ENCODE data around the gene AFG3L2. TPM values are rescaled to one million over a fixed set of nuclear protein-coding genes. Genes with fewer than 3 reads are reported as not detected.
A peak's percentile ranks its signal among the peaks of the same experiment; 100 is the strongest.

The AFG3L2 gene
- total and polyA plus RNA-seq, 4 donors: 22.5 to 55.4 (median 27.6) TPM

GRCh38 chr18:12310762-12311161, 66.3 kb downstream of the AFG3L2 start:
- H3K36me3 ChIP-seq (ENCODE audit: control insufficient read depth in 4 of 4, insufficient read depth in 3 of 4, low read depth in 1 of 4, low read length in 3 of 4): peaks cover 0 to 7% (median 2%) of the 10 kb centered on the region in 4 donors
- WGBS: 88% methylated on average over 6 of the region's 6 CpGs
- peaks cover 0 to 4% (median 0%) of the 10 kb centered on the region in 4 donors for H3K9me3 ChIP-seq (ENCODE audit: control insufficient read depth in 4 of 4, low read length in 3 of 4)
- no peak for DNase-seq (ENCODE audit: low spot score)
- H3K9ac ChIP-seq (ENCODE audit: low read depth in 1 of 2, low read length in 2 of 2): no peak overlapping the region
- H3K27me3 ChIP-seq (ENCODE audit: control insufficient read depth in 4 of 4, insufficient read depth in 4 of 4, low read length in 3 of 4): peaks cover 0 to 5% (median 0%) of the 10 kb centered on the region in 4 donors
- H3K27ac ChIP-seq (ENCODE audit: low read depth in 1 of 2, low read length in 2 of 2): no peak overlapping the region
- no peak overlapping the region for H3K4me3 ChIP-seq (ENCODE audit: low read depth in 1 of 3, low read length in 3 of 3)
- H3K4me1 ChIP-seq (ENCODE audit: control insufficient read depth in 4 of 4, insufficient read depth in 4 of 4, low read length in 3 of 4): peaks cover 0 to 9% (median 7%) of the 10 kb centered on the region in 4 donors
- TF ChIP-seq HNF4G (IDR thresholded peaks at IDR 0.05): no peak
- no peak for TF ChIP-seq ATF3 (IDR thresholded peaks at IDR 0.05)
- TF ChIP-seq RAD21 (IDR thresholded peaks at IDR 0.05): no peak
- no peak for TF ChIP-seq ZBTB33 (IDR thresholded peaks at IDR 0.05)
- TF ChIP-seq REST (IDR thresholded peaks at IDR 0.05): no peak
- TF ChIP-seq NR2F2 (IDR thresholded peaks at IDR 0.05): no peak
- no peak for TF ChIP-seq MAX (IDR thresholded peaks at IDR 0.05)
- no peak for TF ChIP-seq FOXA2 (IDR thresholded peaks at IDR 0.05)
- TF ChIP-seq TAF1 (conservative IDR thresholded peaks at IDR 0.05): no peak
- TF ChIP-seq RXRA (IDR thresholded peaks at IDR 0.05): no peak
- no peak for TF ChIP-seq CTCF (IDR thresholded peaks at IDR 0.05; ENCODE audit: low read depth, low read length, missing input control)
- TF ChIP-seq JUND (IDR thresholded peaks at IDR 0.05): no peak
- TF ChIP-seq YY1 (IDR thresholded peaks at IDR 0.05): no peak

GRCh38 chr18:12309683-12310198, 67.3 kb downstream of the AFG3L2 start:
- Histone ChIP-seq H3K4me3 (ENCODE audit: low read depth in 1 of 3, low read length in 3 of 3) (peak overlapping the region in 1 of 3 donors; percentile 14), H3K27ac (ENCODE audit: low read depth in 1 of 2, low read length in 2 of 2) (peak overlapping the region in 1 of 2 donors; percentile 12), H3K9ac (ENCODE audit: low read depth in 1 of 2, low read length in 2 of 2) (no peak overlapping the region), H3K4me1 (ENCODE audit: control insufficient read depth in 4 of 4, insufficient read depth in 4 of 4, low read length in 3 of 4) (peaks cover 0 to 9% (median 7%) of the 10 kb centered on the region in 4 donors), H3K36me3 (ENCODE audit: control insufficient read depth in 4 of 4, insufficient read depth in 3 of 4, low read depth in 1 of 4, low read length in 3 of 4) (peaks cover 0 to 7% (median 2%) of the 10 kb centered on the region in 4 donors), H3K9me3 (ENCODE audit: control insufficient read depth in 4 of 4, low read length in 3 of 4) (peaks cover 0 to 4% (median 0%) of the 10 kb centered on the region in 4 donors), H3K27me3 (ENCODE audit: control insufficient read depth in 4 of 4, insufficient read depth in 4 of 4, low read length in 3 of 4) (peaks cover 0 to 5% (median 0%) of the 10 kb centered on the region in 4 donors)
- no peak for TF ChIP-seq ZBTB33 (IDR thresholded peaks at IDR 0.05)
- no peak for TF ChIP-seq FOXA1 (IDR thresholded peaks at IDR 0.05)
- no peak for TF ChIP-seq JUND (IDR thresholded peaks at IDR 0.05)
- TF ChIP-seq YY1 (IDR thresholded peaks at IDR 0.05): no peak
- TF ChIP-seq FOXA2 (IDR thresholded peaks at IDR 0.05): no peak
- DNase-seq (ENCODE audit: low spot score): no peak
- WGBS: 66% methylated on average over 7 of the region's 7 CpGs
